GF-D8 (cell line): ENCODE measurements around the gene CUL7.
A peak's percentile ranks its signal among the peaks of the same experiment; 100 is the strongest.
"Not testable (repeated sequence)": the region's sequence is repeated elsewhere in the genome, so short reads cannot be mapped to it uniquely, and the experiment has no call there.

Experiments
- DNase-seq: peaks from one replicate; lab custom pipeline; 2025; lab: John Stamatoyannopoulos, UW

Gene CUL7

DNA sequence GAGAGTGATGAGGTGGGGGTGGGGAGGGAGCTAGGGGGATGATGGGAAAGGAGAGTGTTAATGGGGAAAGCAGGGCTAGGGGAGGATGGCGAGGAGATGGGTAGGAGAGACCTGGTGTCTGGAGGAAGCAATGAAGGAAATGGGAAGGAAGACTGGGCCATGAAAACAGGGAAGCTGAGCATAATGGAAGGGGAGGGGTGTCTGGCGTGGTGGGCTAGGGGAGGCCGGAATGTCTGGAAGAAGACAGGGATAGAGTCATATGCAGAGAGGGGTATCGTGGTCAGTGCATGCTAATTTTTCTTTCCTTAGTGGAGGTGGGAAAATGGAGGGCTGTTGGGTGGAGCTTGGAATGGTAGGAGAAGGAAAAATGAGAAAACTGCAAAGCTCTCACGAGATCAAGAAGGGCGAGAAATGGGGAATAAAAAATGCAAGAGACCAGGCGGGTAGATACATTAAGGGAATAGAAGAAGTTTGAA, 39.2 kb downstream of the CUL7 start:
- DNase-seq: no peak

DNA sequence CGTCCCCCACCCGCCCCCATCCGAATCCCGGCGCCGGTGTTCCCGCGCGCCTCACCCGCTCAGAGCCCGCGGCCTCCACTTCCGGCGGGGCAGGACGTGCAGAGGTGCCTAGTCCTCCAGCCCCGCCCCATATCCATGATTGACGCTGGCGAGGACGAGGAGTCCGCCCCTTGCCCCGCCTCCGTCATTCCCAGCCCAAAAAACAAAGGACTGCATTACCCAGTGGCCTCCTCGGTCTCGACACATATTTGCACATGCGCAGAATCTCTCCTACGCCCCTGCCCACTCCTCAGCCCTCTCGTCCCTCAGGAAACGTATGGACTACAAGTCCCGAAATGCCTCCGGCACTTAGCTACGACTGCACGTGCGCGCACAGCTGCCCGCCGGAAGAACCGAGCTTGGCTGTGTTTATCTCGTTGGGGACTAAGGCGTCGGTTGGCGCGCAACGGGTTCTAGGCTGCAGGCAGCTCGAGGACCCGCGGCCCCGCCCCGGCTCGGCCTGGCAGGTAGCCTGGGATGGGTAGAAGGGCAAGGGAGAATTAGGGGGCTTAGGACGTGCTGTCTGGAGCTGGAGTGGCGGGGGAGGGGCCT, 39.7 kb downstream of the CUL7 start, which contains the start of the genes KLHDC3 and MEA1:
Gene KLHDC3 (plus strand): TSS at position 407 of the 591 bp plus-strand sequence. CDS start 2,944 bp downstream, outside the sequence.
Gene MEA1 (minus strand): TSS at position 104 of the 591 bp plus-strand sequence. CDS start 133 bp downstream, outside the sequence.
- DNase-seq: peak; percentile 99

DNA sequence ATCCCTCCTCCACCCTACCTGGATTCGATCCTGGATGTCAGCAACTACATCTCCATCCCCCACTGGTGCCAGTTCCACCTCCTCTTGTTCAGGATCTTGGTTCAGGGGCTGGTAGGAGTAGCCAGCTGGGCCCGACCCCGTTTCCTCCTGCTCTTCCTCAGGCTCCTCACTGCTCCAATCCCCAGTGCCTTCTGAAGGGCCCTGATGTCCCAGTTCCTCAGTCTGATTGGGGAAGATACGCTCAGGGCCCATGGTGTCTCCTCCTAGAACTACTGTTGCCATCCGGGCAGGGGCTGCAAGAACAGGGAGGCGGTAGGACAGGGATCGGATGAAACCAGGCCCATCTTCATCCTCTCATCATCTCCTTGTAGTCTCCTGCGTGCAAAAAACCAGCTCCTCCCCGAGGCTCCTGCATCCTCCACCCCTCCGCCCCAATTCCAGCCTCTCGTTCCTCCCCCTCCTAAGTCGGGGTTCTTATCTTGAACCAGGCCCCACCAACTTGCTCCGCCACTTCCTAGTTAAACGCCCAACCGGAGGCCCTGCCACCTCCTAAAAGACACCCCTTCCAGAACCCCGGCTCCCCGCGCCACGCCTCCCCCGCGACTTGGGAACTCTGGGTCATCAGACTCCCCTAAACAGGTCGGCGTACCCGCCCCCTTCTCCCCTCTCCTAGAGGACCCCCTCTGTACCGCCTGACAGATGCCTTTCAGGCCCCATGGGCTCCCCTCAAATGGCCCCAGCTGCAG, 40.4 kb downstream of the CUL7 start:
- no peak for DNase-seq

- no peak for DNase-seq
These were observed 41.3 kb downstream of the CUL7 start for GRCh38 chr6:43012364-43012763.

DNA sequence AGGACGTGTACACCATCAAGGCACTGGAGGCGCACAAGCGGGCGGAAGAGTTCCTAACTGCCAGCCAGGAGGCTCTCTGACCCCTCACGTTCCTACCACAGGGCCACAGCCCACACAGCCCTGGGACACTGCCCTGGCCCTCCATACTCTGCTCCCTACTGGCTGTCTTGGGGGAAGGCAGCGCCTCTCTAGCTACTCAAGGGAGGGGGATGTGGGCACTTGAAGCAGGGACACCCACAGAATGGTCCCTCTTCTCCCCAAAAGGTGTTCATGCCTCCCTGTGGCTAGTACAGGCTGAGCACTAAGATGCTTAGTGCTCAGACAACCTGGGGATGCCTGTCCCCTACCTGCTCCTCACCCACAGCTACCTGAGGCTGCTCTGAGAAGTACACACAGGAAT, 42.4 kb downstream of the CUL7 start:
- no peak for DNase-seq

GRCh38 chr6:43009124-43009523, 44.5 kb downstream of the CUL7 start:
- DNase-seq: no peak

- no peak for DNase-seq
These were observed 46.5 kb downstream of the CUL7 start for GRCh38 chr6:43007126-43007525.

GRCh38 chr6:43006251-43006650, 47.4 kb downstream of the CUL7 start:
- no peak for DNase-seq

- DNase-seq: no peak
These were observed 47.8 kb downstream of the CUL7 start for GRCh38 chr6:43005844-43006243.

- DNase-seq: no peak
These were observed 51.8 kb downstream of the CUL7 start for GRCh38 chr6:43001843-43002242.

- DNase-seq: not testable (repeated sequence)
These were observed 55.4 kb downstream of the CUL7 start for GRCh38 chr6:42998205-42998604.

- DNase-seq: no peak
These were observed 57.1 kb downstream of the CUL7 start for GRCh38 chr6:42996513-42996912.

GRCh38 chr6:42993445-42993844, 60.2 kb downstream of the CUL7 start:
- DNase-seq: no peak

DNA sequence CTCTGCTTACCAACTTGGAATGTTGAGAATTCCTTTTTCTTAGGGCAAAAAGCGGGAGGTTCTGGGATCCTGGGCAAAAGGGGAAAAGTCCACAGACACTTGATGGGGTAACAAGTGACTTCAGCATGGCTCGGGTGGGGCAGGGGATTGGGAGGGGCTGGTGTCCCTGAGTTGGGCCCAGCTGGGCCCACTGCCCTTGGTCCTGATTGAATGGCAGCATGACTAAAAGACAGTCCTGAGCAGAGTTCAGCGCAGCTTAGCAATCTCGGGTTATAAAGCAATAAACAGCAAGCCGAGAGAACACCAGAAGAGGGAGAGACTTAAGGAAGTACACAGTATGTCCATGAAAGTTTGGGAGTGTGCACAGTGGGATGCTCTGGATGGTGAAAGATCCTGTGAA, 63.7 kb downstream of the CUL7 start:
- no peak for DNase-seq

- no peak for DNase-seq
These were observed 65.1 kb downstream of the CUL7 start for GRCh38 chr6:42988486-42989020.
